Tibial artery (tissue), 4 donors: Measurements from ENCODE around the gene B3GNT7.
A peak's percentile ranks its signal among the peaks of the same experiment; 100 is the strongest.

Source experiments
- DNase-seq, 2 donors: peaks; one replicate each; pipeline ENCODE4 v3.0.0-alpha.2; 2019
- H3K27ac ChIP-seq, 2 donors: fragments of 200-600 bp; sonication (generic) in 1 of 2; 1 replicate in 1 of 2; 2 replicates in 1 of 2; pipeline ENCODE4 v1.5.1; 2018 to 2019; ENCODE audit warnings: mild to moderate bottlenecking in 1 of 2
- H3K27me3 ChIP-seq, 2 donors: fragments of 200-600 bp; sonication (generic) in 1 of 2; one replicate each; pipeline versions ENCODE4 v1.5.1 to v1.6.0; 2016 to 2019
- H3K36me3 ChIP-seq, 3 donors: fragments of 200-600 bp; sonication (generic) in 2 of 3; one replicate each; pipeline ENCODE4 v1.5.1; 2016 to 2019; ENCODE audit warnings: mild to moderate bottlenecking in 2 of 3
- H3K4me1 ChIP-seq, 4 donors: fragments of 200-600 bp; sonication (generic) in 2 of 4; 1 replicate in 3 of 4; 2 replicates in 1 of 4; pipeline ENCODE4 v1.5.1; 2016 to 2019
- H3K4me3 ChIP-seq, 2 donors: fragments of 200-600 bp; sonication (generic) in 1 of 2; 1 replicate in 1 of 2; 2 replicates in 1 of 2; pipeline ENCODE4 v1.5.1; 2018 to 2019; ENCODE audit warnings: mild to moderate bottlenecking in 2 of 2
- H3K9me3 ChIP-seq, 3 donors: fragments of 200-600 bp; sonication (generic) in 1 of 3; one replicate each; pipeline ENCODE4 v1.5.1; 2016 to 2019
- intact Hi-C: fragments of 100-400 bp; cut with DNase I; formaldehyde crosslinking; loops from one replicate; pipeline ENCODE4 v1.15.0; 2023; ENCODE audit warnings: low total_unique reads
- TF ChIP-seq, protein P1 (sequence below), 2 experiments: fragments of 200-600 bp in 1 of 2; fragments of 450-650 bp in 1 of 2; IDR thresholded peaks; one replicate each; pipeline ENCODE4 v1.5.1; 2017 to 2019; ENCODE audit warnings: antibody characterized with exemption in 2 of 2, mild to moderate bottlenecking in 1 of 2, moderate library complexity in 1 of 2

Gene B3GNT7

DNA sequence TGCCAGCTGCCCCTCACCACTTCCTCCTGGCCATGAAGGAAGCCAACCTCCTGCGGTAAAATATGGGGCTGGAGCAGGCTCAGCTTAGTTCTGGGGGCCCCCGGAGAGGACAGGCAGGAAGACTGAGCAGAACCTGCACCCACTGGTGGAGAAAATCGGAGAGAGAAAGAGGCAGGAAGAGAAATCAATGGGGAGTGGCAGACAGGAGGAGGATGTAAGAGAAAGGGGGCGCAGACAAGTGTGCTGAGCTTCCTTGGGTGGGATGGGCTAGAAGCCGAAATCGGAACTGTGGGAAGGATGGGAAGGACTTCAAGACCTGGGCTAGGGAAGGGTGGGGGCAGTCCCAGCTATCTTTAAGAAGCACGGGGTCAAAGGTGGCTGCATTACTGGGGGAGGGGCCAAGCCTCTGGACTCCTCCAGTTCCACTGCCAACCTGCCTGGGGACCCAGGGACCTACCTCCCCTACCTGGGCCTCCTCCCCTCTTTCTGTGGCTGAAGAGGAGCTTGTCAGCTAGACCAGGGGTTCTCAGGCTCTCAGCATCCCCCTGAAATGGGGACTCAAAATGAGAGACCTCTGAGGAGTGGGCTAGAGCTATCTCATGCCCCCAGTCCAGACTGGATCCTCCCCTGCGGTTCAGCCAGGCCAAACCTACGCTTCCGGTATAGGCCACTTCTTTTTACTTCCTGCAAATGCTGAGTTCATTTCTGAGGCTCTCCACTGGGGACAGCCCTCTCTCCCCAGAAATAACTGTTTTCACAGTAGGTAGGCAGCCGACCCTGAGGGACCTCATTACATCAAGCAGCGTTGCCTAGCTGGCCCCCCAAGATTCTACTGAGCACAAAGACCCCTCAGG lies 33.6 kb upstream of the B3GNT7 start:
- intact Hi-C loops, result no loop called here
- peak in 1 of 2 donors; percentile 56 for DNase-seq
- Histone ChIP-seq H3K36me3 (peaks cover 6 to 51% (median 22%) of the 10 kb centered on the region in 3 donors), H3K27ac (no peak overlapping the region), H3K27me3 (no peaks in the 10 kb centered on the region), H3K4me3 (no peak overlapping the region), H3K4me1 (peaks cover 0 to 5% (median 1%) of the 10 kb centered on the region in 4 donors), H3K9me3 (no peaks in the 10 kb centered on the region)
- TF ChIP-seq, protein P1, sequence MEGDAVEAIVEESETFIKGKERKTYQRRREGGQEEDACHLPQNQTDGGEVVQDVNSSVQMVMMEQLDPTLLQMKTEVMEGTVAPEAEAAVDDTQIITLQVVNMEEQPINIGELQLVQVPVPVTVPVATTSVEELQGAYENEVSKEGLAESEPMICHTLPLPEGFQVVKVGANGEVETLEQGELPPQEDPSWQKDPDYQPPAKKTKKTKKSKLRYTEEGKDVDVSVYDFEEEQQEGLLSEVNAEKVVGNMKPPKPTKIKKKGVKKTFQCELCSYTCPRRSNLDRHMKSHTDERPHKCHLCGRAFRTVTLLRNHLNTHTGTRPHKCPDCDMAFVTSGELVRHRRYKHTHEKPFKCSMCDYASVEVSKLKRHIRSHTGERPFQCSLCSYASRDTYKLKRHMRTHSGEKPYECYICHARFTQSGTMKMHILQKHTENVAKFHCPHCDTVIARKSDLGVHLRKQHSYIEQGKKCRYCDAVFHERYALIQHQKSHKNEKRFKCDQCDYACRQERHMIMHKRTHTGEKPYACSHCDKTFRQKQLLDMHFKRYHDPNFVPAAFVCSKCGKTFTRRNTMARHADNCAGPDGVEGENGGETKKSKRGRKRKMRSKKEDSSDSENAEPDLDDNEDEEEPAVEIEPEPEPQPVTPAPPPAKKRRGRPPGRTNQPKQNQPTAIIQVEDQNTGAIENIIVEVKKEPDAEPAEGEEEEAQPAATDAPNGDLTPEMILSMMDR (IDR thresholded peaks at IDR 0.05), result no peak

DNA sequence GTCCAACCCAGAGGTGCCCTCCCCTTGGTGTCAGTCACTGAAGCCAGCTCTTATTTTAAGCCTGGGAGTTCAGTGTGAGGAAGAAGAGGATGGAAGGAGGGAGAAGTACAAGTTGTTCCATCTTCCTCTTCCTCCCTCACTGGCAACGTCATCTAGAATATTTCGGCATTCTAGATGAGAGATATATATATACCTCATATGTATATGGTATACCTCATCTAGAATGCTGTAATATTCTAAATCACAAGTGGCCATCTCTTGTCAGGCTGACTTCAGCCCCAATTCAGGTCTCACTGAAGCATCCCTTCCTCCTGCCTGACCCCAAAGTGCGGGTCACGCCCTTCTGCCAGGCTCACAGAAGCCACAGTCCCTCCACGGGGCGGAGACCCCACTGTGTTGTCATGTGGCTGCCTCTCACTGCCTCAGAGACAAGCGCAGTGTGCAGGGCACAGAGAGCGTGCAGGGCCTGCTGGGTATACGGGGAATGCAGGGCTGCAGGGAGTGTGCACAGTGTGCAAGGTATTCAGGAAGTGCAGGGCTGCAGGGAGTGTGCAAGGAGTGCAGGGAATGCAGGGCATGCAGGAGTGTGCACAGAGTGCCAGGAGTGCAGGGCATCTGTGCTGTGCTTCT lies 32.8 kb upstream of the B3GNT7 start:
- peak in 1 of 2 donors; percentile 62 for DNase-seq
- Histone ChIP-seq H3K9me3 (no peaks in the 10 kb centered on the region), H3K36me3 (peaks cover 6 to 43% (median 21%) of the 10 kb centered on the region in 3 donors), H3K27me3 (no peaks in the 10 kb centered on the region), H3K4me3 (no peak overlapping the region), H3K27ac (no peak overlapping the region), H3K4me1 (peaks cover 0 to 5% (median 1%) of the 10 kb centered on the region in 4 donors)
- intact Hi-C loops, result no loop called here
- TF ChIP-seq, protein P1 (IDR thresholded peaks at IDR 0.05), result no peak

DNA sequence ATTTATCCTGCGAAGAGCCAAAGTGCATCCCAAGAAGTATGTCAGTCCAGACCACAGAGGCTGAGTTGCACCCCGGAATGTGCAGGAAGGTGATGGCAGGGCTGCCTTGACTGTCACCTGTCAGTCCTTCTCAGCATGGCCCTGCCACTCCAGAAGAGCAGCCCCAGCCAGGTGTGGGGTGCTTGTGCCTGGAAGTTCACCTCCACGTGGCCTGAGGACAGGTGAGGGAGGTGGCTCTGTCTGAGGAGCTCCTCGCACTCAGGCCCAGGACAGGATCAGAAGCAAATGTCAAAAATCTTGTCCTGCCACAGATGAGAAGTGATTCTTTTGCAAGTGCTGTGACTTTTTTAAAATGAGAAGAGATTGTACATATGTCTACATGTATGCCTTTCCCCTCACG lies 31.4 kb upstream of the B3GNT7 start:
- Histone ChIP-seq H3K4me3 (no peak overlapping the region), H3K27ac (no peak overlapping the region), H3K9me3 (no peaks in the 10 kb centered on the region), H3K36me3 (peaks cover 6 to 36% (median 21%) of the 10 kb centered on the region in 3 donors), H3K4me1 (peaks cover 0 to 5% (median 1%) of the 10 kb centered on the region in 4 donors), H3K27me3 (no peaks in the 10 kb centered on the region)
- DNase-seq, result peak in 1 of 2 donors; percentile 51
- intact Hi-C loops, result no loop called here
- TF ChIP-seq, protein P1 (IDR thresholded peaks at IDR 0.05), result no peak

DNA sequence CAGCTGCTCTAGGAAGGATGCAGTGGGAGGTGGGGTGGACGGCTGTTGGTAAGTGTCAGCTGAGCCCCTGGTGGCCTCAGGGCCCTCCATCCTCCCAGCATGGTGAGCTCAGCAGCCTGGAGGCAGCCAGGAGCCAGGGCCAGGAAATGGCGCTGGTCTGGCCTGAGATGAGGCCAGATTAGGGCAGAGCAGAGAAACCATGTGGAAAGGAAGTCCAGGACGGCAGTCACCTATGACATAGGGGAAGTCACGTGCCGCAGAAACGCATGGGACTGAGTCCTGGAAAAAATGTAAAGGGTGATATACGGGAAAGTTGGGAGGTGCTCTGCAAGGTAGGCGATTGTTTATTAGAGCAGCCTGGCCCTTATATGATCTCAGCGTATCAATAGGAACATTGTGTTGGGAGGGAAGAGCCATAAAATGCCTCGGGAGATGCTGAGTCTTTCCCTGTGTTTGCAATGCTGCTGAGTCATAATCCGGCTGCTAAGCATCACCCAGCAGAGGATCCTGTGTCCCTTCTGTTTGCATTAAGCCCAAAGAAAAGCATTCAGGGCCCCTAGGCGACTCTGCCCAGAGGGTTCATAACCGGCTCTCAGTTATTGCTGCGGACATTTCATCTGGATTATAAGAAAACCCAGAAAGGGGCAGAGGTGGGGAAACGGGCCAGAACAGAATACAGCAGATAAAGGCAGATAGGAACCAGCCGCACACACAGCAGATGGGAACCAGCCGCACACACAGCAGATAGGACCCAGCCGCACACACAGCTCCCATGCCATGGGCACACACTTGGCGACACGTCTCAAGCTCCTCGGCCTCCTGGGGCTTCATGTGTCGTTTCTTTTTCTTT lies 30.3 kb upstream of the B3GNT7 start:
- no peaks in the 10 kb centered on the region for H3K9me3 ChIP-seq
- DNase-seq, result peak in 1 of 2 donors; percentile 56
- TF ChIP-seq, protein P1 (IDR thresholded peaks at IDR 0.05), result no peak
- intact Hi-C loops, result no loop called here
- no peak overlapping the region for H3K27ac ChIP-seq
- H3K4me1 ChIP-seq, result peaks cover 0 to 5% (median 1%) of the 10 kb centered on the region in 4 donors
- H3K4me3 ChIP-seq, result no peak overlapping the region
- H3K36me3 ChIP-seq, result peaks cover 6 to 37% (median 15%) of the 10 kb centered on the region in 3 donors
- H3K27me3 ChIP-seq, result no peaks in the 10 kb centered on the region

DNA sequence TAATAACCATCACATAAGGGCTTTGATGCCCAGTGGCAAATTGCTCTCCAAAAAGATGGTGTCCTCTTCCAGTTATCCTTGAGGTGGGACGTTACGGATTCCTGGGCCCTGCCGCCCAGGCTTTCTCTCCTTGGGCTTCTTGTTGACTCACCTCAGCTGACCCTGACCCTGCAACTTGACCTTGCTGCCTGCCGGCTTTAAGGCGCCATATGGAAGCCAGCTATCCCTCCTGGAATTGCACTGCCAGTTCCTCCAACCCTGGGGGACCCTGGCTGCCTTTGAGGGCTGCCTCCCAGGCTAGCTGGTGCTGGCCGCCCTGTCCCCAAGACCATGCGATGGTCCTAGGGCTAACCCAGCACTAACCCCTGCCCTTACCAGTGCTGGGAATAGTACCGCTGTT lies 28.3 kb upstream of the B3GNT7 start:
- Histone ChIP-seq H3K27me3 (no peaks in the 10 kb centered on the region), H3K4me1 (peaks cover 0 to 5% (median 1%) of the 10 kb centered on the region in 4 donors), H3K27ac (no peak overlapping the region), H3K36me3 (peaks cover 0 to 33% (median 4%) of the 10 kb centered on the region in 3 donors), H3K4me3 (no peak overlapping the region), H3K9me3 (no peaks in the 10 kb centered on the region)
- TF ChIP-seq, protein P1 (IDR thresholded peaks at IDR 0.05), result no peak
- intact Hi-C loops, result no loop called here
- DNase-seq, result no peak
